Chondrocyte (in vitro differentiated cells): Measurements from ENCODE around the gene TFEB. TPM values are rescaled to one million over a fixed set of nuclear protein-coding genes. Genes with fewer than 3 reads are reported as not detected.

Experiments
- DNase-seq: peaks from one replicate; pipeline ENCODE4 v3.0.0; 2021; ENCODE audit warnings: mixed read lengths, low spot score
- H3K27ac Mint-ChIP-seq: one replicate; pipeline ENCODE4 v1.8.0; 2021; ENCODE audit warnings: mild to moderate bottlenecking, moderate library complexity, mixed read lengths; ENCODE audit not compliant: unreplicated experiment
- H3K27me3 Mint-ChIP-seq: 2 replicates; pipeline ENCODE4 v1.8.0; 2021; ENCODE audit warnings: low read depth, mixed read lengths
- H3K36me3 Mint-ChIP-seq: 2 replicates; pipeline ENCODE4 v1.8.0; 2021; ENCODE audit warnings: low read depth, mixed read lengths
- H3K4me1 Mint-ChIP-seq: 2 replicates; pipeline ENCODE4 v1.8.0; 2021; ENCODE audit warnings: low read depth, mild to moderate bottlenecking, mixed read lengths
- H3K4me3 Mint-ChIP-seq: one replicate; pipeline ENCODE4 v1.8.0; 2021; ENCODE audit warnings: mild to moderate bottlenecking, moderate library complexity, mixed read lengths; ENCODE audit not compliant: unreplicated experiment
- H3K9me3 Mint-ChIP-seq: 2 replicates; pipeline ENCODE4 v1.8.0; 2021; ENCODE audit warnings: low read depth, mixed read lengths
- total RNA-seq: library from RNA; stranded (reverse); gene quantifications from 3 replicates; pipeline ENCODE4 v1.2.1, GENCODE V29; 2021
- TF ChIP-seq, protein P1 (sequence below): fragments of 200-600 bp; sonication (generic); IDR thresholded peaks from 2 replicates; pipeline ENCODE4 v1.5.0; 2021; ENCODE audit warnings: antibody characterized with exemption, mild to moderate bottlenecking, moderate library complexity

TFEB gene
- total RNA-seq, 1 donor from 2014 or later: 11.6 TPM

DNA sequence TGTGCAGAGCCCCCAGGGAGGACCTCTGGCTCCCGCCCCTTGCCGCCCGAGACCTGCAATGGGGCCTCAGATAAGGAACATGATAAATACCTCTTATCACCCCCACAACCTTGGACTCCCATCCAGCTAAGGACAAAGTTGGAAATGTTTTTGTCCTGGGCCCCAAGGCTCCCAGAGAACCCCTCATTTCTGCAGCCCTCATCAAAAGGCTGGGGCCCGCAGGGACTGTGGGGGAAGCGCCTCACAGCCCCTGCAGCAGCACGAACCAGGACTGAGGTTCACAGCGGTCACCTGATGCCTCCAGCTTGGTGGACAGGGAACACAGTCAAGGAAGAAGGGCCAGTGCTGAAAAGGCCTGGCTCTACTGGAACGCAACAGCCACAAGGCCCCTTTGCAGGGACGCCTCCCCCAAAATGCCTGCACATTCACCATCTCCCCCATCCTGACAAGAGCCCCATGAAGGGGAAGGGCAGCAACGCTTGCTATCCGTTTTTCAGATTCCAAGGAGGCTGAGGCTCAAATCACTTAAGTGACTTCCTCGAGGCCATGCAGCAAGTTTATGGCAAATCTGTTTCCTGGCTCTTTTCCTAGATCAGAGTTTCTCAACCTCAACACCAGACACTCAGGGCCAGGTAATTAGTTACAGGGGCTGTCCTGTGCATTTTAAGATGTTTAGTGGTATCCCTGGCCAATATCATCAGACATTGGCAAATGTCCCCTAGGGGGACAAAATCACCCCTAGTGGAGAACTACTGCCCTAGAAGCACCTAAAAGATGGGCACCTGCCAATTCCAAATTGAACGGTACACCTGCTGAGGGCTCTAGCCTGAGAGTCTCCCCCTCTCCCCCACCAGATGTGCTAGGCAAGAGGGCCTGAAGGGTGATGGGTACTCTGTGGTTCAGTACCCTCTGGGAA, 10.6 kb downstream of the TFEB start:
- no peaks in the 10 kb centered on the region for H3K36me3 Mint-ChIP-seq
- no peak overlapping the region for H3K4me3 Mint-ChIP-seq
- H3K27ac Mint-ChIP-seq: no peak overlapping the region
- TF ChIP-seq, protein P1, sequence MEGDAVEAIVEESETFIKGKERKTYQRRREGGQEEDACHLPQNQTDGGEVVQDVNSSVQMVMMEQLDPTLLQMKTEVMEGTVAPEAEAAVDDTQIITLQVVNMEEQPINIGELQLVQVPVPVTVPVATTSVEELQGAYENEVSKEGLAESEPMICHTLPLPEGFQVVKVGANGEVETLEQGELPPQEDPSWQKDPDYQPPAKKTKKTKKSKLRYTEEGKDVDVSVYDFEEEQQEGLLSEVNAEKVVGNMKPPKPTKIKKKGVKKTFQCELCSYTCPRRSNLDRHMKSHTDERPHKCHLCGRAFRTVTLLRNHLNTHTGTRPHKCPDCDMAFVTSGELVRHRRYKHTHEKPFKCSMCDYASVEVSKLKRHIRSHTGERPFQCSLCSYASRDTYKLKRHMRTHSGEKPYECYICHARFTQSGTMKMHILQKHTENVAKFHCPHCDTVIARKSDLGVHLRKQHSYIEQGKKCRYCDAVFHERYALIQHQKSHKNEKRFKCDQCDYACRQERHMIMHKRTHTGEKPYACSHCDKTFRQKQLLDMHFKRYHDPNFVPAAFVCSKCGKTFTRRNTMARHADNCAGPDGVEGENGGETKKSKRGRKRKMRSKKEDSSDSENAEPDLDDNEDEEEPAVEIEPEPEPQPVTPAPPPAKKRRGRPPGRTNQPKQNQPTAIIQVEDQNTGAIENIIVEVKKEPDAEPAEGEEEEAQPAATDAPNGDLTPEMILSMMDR: no peak
- H3K27me3 Mint-ChIP-seq: no peaks in the 10 kb centered on the region
- DNase-seq: no peak
- H3K4me1 Mint-ChIP-seq: peaks cover 23% of the 10 kb centered on the region
- no peaks in the 10 kb centered on the region for H3K9me3 Mint-ChIP-seq

DNA sequence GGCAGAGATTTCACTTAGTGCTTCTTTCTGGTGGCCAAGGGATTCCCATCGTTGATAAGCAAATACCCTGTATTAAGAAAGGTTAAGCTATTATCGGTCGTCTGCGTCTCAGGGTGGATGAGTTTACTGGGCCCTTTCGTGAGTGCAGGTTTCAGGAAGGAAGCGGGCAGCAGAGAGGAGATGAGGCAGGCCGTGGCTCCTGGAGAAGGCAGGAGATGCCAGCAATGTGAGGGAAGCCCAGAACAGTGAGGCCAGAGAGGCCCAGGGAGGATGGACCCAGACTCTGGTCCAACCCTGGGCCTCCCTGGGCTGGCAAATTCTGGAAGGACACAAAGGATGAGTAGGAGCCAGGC, 11.2 kb downstream of the TFEB start:
- TF ChIP-seq, protein P1: no peak
- H3K4me3 Mint-ChIP-seq: no peak overlapping the region
- peak overlapping the region; percentile 95 for H3K27ac Mint-ChIP-seq
- peaks cover 23% of the 10 kb centered on the region for H3K4me1 Mint-ChIP-seq
- DNase-seq: no peak
- H3K27me3 Mint-ChIP-seq: no peaks in the 10 kb centered on the region
- H3K36me3 Mint-ChIP-seq: no peaks in the 10 kb centered on the region
- H3K9me3 Mint-ChIP-seq: no peaks in the 10 kb centered on the region

- DNase-seq: no peak
- Mint-ChIP-seq H3K27ac (peak overlapping the region; percentile 95), H3K4me3 (peak overlapping the region; percentile 51), H3K27me3 (no peaks in the 10 kb centered on the region), H3K4me1 (peaks cover 27% of the 10 kb centered on the region), H3K36me3 (no peaks in the 10 kb centered on the region), H3K9me3 (no peaks in the 10 kb centered on the region)
- TF ChIP-seq, protein P1: peak; percentile 10
Measured at GRCh38 chr6:41723530-41724227, 11.7 kb downstream of the TFEB start.

- peak overlapping the region; percentile 95 for H3K27ac Mint-ChIP-seq
- DNase-seq: no peak
- no peaks in the 10 kb centered on the region for H3K27me3 Mint-ChIP-seq
- no peaks in the 10 kb centered on the region for H3K9me3 Mint-ChIP-seq
- no peak overlapping the region for H3K4me3 Mint-ChIP-seq
- TF ChIP-seq, protein P1: no peak
- no peaks in the 10 kb centered on the region for H3K36me3 Mint-ChIP-seq
- peaks cover 29% of the 10 kb centered on the region for H3K4me1 Mint-ChIP-seq
Measured at GRCh38 chr6:41722969-41723529, 12.4 kb downstream of the TFEB start.

DNA sequence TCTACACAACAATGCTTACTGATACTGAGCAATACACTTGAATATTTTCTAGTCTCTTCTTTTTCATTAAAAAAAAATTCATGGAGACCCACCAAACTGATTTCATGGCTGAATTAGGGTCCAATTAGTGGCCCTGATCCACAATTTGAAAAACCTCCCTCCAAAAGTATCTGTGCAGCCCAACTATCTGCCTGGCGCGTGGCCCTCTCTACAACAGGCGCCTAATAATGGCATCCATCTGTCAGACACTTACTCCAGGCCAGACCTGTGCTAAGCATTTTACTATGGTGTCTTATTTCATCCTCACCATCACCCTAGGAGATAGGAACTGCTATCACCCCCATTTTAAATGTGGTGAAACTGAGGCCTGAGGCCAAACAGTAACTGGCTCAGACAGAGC, 14.0 kb downstream of the TFEB start:
- DNase-seq: no peak
- Mint-ChIP-seq H3K27ac (no peak overlapping the region), H3K4me3 (no peak overlapping the region), H3K9me3 (no peaks in the 10 kb centered on the region), H3K4me1 (peaks cover 42% of the 10 kb centered on the region), H3K36me3 (no peaks in the 10 kb centered on the region), H3K27me3 (no peaks in the 10 kb centered on the region)
- TF ChIP-seq, protein P1: no peak
